Esophagus muscularis mucosa (tissue), 4 donors: Measurements from ENCODE around the gene TSPAN31.

Source experiments
- CTCF ChIP-seq, 3 experiments: fragments of 200-600 bp in 2 of 3; fragments of 450-650 bp in 1 of 3; sonication (generic) in 2 of 3; IDR thresholded peaks; one replicate each; pipeline ENCODE4 v1.5.1; 2017 to 2019; ENCODE audit warnings: antibody characterized with exemption in 3 of 3, mild to moderate bottlenecking in 2 of 3, moderate library complexity in 1 of 3
- EP300 ChIP-seq: sonication (generic); formaldehyde crosslinking; IDR thresholded peaks from one replicate; pipeline ENCODE4 v1.6.1; 2017; ENCODE audit warnings: antibody characterized with exemption
- POLR2A ChIP-seq: fragments of 450-650 bp; IDR thresholded peaks from one replicate; pipeline ENCODE4 v1.6.1; 2017; ENCODE audit warnings: antibody characterized with exemption, moderate library complexity, mild to moderate bottlenecking, low read depth
- POLR2AphosphoS5 ChIP-seq, 2 donors: sonication (generic); formaldehyde crosslinking; IDR thresholded peaks; one replicate each; pipeline ENCODE4 v1.6.1; 2017; ENCODE audit warnings: antibody characterized with exemption in 2 of 2

DNA sequence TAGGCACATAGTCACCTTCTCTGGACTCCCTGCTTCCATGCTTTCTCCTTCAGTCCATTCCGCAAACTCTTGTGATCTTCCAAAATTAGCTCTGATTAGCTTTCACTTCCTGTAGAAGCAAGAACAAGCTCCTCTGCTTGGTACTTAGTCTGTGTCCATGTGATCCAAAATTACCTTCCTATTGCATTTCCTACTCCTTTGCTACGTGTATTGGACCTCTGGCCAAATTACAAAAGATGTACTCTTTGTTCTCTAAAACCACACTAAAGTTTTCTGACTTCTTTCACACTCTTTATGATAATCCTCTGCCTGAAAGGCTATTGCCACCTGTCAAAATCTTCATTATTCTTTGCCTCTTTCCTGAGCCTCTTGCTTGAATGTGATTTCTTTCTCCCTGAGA, 37.0 kb downstream of the TSPAN31 start:
- no peak for TF ChIP-seq POLR2A
- no peak for TF ChIP-seq POLR2AphosphoS5 (IDR thresholded peaks at IDR 0.05)
- no peak for TF ChIP-seq CTCF (IDR thresholded peaks at IDR 0.05)
- no peak for TF ChIP-seq EP300
